HG02885 (cell line): ENCODE measurements around the gene MIEF1.

ENCODE experiments used
- ATAC-seq: cut with Tn5 transposase; IDR thresholded peaks from one replicate; pipeline ENCODE4 v1.9.1; 2021; ENCODE audit warnings: mild to moderate bottlenecking; ENCODE audit not compliant: unreplicated experiment, poor library complexity

Gene MIEF1

GRCh38 chr22:39527481-39527961, 25.4 kb downstream of the MIEF1 start:
- no peak for ATAC-seq

- ATAC-seq = no peak
Measured at GRCh38 chr22:39528080-39528661, 26.1 kb downstream of the MIEF1 start.

DNA sequence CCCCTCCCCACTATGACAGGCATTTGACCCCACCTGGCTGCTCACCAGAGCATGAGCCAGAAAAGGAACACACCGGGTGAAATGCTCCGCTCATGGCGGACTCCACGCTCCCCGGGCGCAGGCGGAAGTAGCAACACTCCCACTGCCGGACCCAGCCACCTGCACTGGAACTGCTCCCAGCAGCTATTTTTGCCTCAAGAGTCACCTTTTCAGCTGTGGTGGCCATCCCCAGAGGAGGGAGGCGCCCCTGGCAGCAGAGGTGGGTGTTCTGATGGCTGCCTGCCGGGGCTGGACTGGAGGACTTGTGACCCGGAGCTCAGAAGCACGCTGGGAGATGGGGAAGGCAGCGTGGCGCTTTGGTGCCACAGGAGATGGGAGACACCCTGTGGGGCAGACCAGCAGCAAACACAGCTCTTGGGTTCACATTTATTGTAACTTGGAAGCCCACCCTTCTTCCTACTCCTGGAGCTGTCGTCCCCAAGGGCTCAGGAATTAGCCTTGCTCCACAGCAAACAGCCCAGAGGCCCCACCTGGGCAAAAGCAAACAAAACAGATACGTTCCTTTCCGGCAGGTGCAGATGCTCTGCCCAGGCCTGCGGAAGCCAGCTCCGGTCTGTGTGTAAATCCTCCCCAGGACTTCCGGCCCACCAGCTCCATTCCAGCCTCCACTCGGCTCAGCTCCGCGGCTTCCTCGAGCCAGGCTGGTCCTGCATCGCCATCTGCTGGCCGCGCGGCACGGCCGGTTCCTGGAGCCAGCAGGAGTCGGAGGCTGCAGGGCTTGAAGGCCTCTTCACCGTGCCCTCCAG, 26.8 kb downstream of the MIEF1 start:
- peak; percentile 37 for ATAC-seq

DNA sequence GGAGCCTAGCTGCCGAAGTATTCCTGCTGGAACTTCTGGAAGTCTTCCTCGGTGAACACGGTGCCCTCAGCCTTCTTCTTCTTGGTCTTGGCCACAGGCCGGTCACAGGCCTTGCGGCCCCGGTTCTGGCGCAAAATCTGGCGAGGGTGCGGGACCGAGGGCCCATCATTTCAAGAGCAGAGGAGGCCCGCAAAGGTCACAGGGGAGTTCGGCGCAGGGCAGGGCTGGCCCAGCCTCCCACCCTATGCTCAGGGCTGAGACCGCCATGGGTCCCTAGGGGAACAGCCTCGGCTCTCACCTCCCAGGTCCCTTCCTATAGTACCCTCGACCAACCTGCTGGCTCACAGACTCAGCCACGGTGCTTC, 27.4 kb downstream of the MIEF1 start:
- no peak for ATAC-seq

DNA sequence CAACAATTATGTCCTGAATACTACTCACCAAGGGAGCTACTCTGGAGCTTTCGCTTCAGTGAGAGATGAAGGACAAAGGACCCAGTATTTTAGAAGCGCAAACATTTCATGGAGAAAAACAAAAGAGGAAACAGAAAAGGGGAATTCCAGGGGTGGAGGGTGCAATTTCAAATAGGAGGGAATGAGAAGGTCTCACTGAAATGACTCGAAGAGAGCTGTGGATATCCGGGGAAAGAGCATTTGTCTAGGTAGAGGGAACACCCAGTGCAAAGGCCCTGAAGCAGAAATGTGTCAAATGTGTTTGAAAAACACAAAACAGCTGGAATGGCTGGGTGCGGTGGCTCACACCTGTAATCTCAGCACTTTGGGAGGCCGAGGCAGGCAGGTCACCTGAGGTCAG, 28.0 kb downstream of the MIEF1 start:
- ATAC-seq = no peak

DNA sequence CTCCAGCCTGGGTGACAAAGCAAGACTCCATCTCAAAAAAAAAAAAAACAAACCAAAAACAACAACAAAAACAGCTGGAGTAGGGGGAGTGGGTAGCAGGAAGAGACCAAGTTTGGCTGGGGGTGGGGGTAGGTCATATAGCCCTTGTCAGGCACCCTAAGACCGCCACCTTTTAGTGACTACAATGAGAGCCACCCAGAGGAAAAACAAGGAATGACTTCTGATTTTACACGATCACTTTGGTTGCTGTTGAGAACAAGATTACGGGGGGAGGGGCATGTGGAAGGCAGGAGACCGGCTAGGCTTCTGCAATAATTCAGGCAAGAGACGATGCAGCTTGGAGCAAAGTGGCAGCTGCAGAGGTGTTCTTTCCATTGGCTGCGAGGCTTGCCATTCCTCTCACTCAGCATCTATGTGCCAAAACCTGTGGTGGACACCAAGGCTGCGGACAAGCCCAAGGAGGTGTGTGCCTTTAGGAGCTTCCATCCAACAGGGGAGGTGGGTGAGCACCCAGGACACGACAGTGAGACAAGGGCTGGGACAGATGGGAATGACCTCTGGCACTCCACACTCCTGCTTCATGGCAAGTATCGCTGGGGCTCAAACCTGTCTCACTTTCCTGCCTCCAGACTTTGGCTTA, 28.7 kb downstream of the MIEF1 start:
- no peak for ATAC-seq

- peak; percentile 76 for ATAC-seq
Measured at GRCh38 chr22:39532215-39533073, 30.4 kb downstream of the MIEF1 start, which contains the start of gene RPS19BP1. Gene RPS19BP1, minus strand, starts transcription at chr22:39532748. Its CDS starts 10 bp downstream, at chr22:39532738.

DNA sequence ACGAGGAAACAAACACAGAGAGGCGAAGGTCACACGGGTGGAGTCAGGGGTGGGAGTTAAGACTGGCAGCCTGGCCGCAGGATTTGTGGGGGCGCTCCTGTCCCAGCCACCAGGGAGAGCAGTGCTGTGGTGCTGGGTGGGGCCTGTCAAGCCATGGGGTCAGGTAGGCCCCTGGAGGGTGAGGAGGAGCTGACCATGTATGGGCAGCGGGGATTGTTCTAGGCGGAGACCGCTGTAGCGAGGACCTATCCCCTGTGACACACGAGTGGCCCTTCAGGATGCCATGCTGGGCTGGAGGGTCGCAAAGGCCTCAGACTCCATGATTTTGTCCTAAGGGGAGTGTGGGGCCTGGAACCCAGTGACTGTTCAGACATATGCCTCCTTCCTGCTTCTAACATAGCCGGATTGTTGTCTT, 32.0 kb downstream of the MIEF1 start:
- no peak for ATAC-seq

GRCh38 chr22:39534591-39535356, 32.7 kb downstream of the MIEF1 start:
- no peak for ATAC-seq

DNA sequence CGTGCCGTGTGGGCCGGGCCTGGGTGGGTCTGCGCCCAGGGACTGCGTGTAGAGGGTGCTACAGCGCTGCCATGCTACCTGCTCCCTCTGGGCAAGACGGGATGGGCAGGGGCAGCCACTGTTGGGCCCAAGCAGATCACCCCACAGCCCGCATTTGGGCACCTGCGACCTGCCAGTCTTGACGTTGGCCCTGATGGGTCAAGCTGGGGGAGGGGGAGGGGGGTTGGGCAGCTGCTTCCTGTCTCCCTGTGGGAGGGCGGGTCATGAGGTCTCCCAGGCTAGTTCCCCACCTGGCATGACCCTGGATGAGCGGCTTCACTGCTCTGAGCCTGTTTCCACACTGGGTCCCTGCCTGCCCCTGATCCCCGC, 33.3 kb downstream of the MIEF1 start:
- ATAC-seq = no peak

DNA sequence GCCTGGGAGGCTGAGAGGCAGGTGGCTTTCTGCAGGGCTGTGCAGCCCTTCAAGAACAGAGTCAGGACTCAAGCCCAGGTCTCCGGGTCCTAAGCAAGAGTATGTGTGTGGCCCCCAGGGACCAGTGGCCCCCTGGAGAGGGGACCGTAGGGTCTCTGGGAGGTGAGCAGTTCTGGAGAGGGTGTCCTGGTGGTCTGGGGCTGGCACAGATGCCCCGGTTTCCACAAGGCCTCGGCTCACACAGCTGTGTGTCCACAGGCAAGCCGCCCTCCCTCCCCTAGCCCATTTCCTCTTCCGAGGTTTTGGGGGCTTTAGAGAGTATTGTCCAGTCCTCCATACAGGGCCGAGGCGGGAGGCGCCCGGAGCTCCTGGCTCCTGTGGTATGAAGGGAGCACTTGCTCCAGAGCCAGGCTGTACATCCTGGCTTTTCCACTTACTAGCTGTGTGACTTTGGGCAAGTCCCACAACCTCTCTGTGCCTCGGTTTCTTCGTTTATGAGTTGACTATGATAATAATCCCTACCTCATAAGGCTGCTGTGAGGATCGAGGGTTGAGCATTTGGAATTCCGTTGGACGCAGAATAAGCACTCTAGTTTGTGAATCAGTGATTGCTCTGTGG, 33.9 kb downstream of the MIEF1 start:
- no peak for ATAC-seq

DNA sequence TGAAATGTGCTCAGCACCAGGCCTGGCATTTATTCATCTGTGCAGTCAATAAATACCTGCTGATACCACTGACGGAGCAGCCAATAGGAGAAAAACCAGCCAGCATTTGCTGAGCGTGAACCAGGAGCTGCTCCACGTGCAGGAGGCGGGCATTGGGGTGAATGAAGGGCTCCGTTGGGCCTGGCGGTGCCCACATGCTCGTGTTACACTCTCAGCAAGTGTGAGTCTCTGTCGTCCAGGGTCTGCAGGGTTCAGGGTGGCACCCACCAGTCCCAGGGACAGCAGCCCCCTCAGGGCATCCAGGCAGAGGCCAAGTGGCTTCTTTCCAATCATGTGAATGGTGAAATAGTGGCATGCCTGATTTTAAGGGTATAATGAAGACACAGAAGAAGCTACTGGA, 34.6 kb downstream of the MIEF1 start:
- no peak for ATAC-seq

DNA sequence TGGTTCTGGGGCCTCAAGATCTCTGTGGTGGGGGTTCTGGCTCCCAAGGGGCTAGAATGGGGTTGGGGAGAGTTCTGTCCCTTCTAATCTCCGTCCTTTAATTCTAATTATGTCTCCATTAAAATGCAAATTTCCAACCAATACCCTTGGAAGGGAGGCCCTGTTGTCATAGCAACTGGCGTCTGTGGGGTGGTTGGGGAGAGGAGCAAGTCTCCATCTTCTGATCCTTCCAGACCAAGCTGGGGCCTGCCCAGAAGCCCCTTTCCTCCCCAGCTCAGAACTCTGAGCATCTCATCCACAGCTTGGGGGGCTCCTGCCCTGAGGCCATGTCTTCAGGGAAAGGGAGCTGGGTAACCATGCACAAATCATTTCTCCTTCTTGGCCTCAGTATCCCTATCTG, 35.9 kb downstream of the MIEF1 start:
- no peak for ATAC-seq

GRCh38 chr22:39543095-39543494, 41.0 kb downstream of the MIEF1 start:
- no peak for ATAC-seq

DNA sequence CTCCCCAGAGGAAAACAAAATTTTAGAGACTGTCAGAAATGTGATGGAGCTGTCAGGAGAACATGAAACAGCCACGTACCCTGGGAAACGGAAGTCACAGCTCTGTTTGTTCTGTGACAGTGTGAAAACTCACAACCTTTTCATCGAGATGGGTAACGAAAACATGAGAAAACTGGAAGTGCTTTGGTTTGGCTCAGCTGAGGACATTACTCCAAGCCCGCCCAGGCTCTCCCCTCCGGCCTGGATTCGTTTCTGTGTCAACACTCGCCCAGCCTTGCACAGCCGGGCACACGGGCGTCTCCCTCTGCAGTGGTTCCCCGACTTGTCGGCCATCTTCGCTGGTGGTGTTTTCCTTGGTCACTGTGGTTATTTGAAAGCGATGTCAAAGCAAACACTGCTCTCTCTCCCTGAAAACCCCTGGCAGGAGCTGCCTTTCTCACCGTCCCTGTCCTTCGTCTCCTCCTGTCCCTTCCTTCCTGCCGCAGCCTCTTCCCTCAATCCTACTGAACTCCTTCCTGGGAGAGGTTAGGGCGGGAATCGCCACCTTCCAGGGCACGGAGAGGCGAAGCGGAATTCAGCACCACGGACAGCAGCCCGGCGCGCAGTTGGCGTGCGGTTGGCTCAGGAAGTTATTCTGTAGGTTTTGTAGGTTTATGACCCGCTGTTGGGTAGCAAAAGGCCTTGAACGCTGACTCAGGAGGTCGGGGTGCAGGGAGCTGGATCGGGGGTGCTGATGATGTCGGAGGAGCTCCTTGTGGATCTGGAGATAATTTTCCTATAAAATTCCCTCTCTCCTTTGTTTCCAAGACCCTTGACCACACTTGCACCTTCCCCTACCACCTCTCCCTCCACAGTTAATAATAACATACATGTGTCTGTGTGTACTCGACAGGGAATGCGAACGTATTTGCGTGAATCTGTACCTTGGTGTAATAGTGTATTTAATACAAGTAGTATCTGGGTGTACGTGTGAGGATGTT, 43.6 kb downstream of the MIEF1 start:
- ATAC-seq = no peak

DNA sequence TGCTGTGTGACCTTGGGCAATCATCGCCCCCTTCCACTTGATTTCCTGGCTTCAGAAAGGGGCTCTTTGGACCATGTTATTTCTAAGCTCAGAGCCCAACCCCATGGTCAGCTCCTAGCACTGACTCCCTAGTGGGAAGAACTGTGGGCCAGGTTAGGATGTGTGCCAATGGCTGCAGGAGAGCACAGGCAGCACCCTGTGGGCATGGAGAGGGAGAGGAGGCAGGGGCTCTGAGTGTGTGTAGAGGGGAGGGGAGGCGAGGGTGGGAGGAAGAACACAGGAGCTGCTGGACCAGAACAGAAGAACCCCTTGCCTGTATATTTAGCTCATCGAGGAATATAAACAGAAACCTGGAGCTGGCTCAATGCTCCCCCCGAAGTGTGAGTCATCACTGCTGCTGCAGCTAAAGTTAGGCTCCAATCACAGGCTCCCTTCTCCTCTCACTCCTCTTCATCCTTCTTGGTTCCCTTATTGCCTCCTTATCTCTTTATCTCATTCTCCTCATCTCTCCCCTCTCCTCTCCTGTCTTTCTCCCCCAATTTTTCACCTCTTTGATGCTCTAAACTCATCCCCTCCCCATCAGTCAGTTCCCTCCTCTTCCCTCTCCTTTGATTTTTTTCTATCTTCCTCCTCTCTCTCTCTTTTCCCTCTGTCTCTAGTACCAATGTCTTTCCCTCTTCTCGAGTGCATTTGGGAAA, 44.9 kb downstream of the MIEF1 start:
- no peak for ATAC-seq

- no peak for ATAC-seq
Measured at GRCh38 chr22:39547587-39547947, 45.5 kb downstream of the MIEF1 start.

DNA sequence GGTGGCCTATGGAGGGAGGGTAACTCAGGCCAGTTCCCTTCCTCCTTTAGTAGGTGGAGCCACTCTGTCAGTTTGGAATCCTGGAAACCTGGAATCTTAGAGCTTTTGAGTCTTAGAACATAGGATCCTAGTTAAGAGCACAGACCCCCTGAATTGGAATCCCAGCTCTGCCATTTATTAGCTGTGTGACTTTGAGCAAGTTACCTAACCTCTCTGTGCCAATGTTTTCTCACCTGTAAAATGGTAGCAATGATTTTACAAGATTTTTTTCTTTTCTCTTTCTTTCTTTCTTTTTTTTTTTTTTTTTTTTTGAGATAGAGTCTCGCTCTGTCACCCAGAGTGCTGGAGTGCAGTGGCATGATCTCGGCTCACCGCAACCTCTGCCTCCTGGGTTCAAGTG, 51.3 kb downstream of the MIEF1 start:
- ATAC-seq = no peak
